A549 (cell line): ENCODE results near the gene PHRF1. TPM values are rescaled to one million over a fixed set of nuclear protein-coding genes. Genes with fewer than 3 reads are reported as not detected.

Experiments
- ATAC-seq, 2 experiments: fragments of 200-7000 bp in 1 of 2; fragments of >200 bp in 1 of 2; cut with Nextera tagmentation in 1 of 2; cut with Tn5 transposase in 1 of 2; 3 replicates each; pipeline versions ENCODE4 v1.8.0 to v1.9.1; 2018 to 2020; ENCODE audit warnings: mild to moderate bottlenecking in 1 of 2, moderate library complexity in 1 of 2
- CTCF ChIA-PET: fragments of 300-600 bp; sonication (Branson Sonifier 250); formaldehyde crosslinking; extraction: SDS; loops from one replicate; lab custom pipeline; 2021; ENCODE audit warnings: antibody characterized with exemption, inconsistent platforms; lab: Yijun Ruan, JAX
- POLR2A ChIA-PET: fragments of 350-600 bp; formaldehyde crosslinking; extraction: SDS; loops from one replicate; lab custom pipeline; 2021; ENCODE audit warnings: antibody characterized with exemption, inconsistent platforms; lab: Yijun Ruan, JAX
- DNase-seq, 2 experiments: peaks; one replicate each; pipeline versions ENCODE4 v3.0.0 to v3.0.0-alpha.2; 2011 to 2016; ENCODE audit warnings: low read depth in 1 of 2, low spot score in 1 of 2
- FAIRE-seq: peaks from 2 replicates; lab custom pipeline; 2011; peaks lifted over from hg19 to GRCh38; lab: Jason Lieb, UNC
- H3K27ac ChIP-seq, 2 experiments: fragments of >200 bp; sonication (Bioruptor Twin); formaldehyde crosslinking; 3 replicates each; pipeline ENCODE4 v1.5.1; 2016 to 2017
- H3K4me1 ChIP-seq: fragments of >200 bp; sonication (Bioruptor Twin); formaldehyde crosslinking; 3 replicates; pipeline ENCODE4 v1.6.1; 2016
- H3K4me2 ChIP-seq: fragments of >200 bp; sonication (Bioruptor Twin); formaldehyde crosslinking; 3 replicates; pipeline ENCODE4 v1.6.1; 2016
- H3K4me3 ChIP-seq: fragments of >200 bp; sonication (Bioruptor Twin); formaldehyde crosslinking; 3 replicates; pipeline ENCODE4 v1.5.1; 2016
- H3K9me3 ChIP-seq: fragments of >200 bp; sonication (Bioruptor Twin); formaldehyde crosslinking; 3 replicates; pipeline ENCODE4 v1.6.1; 2016
- BHLHE40 ChIP-seq: IDR thresholded peaks from 2 replicates; pipeline ENCODE4 v1.6.1; 2012; ENCODE audit warnings: low read depth, low read length, inconsistent platforms
- CBX2 ChIP-seq: fragments of 200-600 bp; sonication (generic); IDR thresholded peaks from 2 replicates; pipeline ENCODE4 v1.6.1; 2016; ENCODE audit warnings: low read depth, mild to moderate bottlenecking, borderline replicate concordance
- CBX8 ChIP-seq: fragments of 200-600 bp; sonication (generic); IDR thresholded peaks from 2 replicates; pipeline ENCODE4 v1.6.1; 2016
- CHD4 ChIP-seq: fragments of 200-600 bp; sonication (generic); IDR thresholded peaks from 2 replicates; pipeline ENCODE4 v1.6.1; 2016; ENCODE audit warnings: antibody characterized with exemption, mild to moderate bottlenecking, borderline replicate concordance
- CTCF ChIP-seq: fragments of >200 bp; sonication (Bioruptor Twin); formaldehyde crosslinking; IDR thresholded peaks from 3 replicates; pipeline ENCODE4 v1.5.1; 2016
- EHMT2 ChIP-seq: fragments of 200-600 bp; sonication (generic); IDR thresholded peaks from 2 replicates; pipeline ENCODE4 v1.6.1; 2016; ENCODE audit warnings: antibody characterized with exemption, low read depth, mild to moderate bottlenecking, moderate library complexity
- FOSL2 ChIP-seq, 2 experiments: fragments of 450-650 bp in 1 of 2; fragments of >200 bp in 1 of 2; sonication (Bioruptor Twin) in 1 of 2; formaldehyde crosslinking; IDR thresholded peaks; 2 replicates each; pipeline versions ENCODE4 v1.5.0 to v1.6.1; 2016 to 2020; ENCODE audit warnings: mild to moderate bottlenecking in 1 of 2, moderate library complexity in 1 of 2
- HEYL ChIP-seq: fragments of 250-450 bp; sonication (Bioruptor Pico); IDR thresholded peaks from 2 replicates; pipeline ENCODE4 v1.8.0; 2021; ENCODE audit warnings: mild to moderate bottlenecking, moderate library complexity
- HOXA7 ChIP-seq: fragments of 250-450 bp; sonication (Bioruptor Pico); IDR thresholded peaks from 2 replicates; pipeline ENCODE4 v1.5.0; 2020; ENCODE audit warnings: mild to moderate bottlenecking, moderate library complexity
- JUN ChIP-seq, 2 experiments: fragments of >200 bp; sonication (Bioruptor Twin); formaldehyde crosslinking; IDR thresholded peaks; 2 replicates in 1 of 2; 3 replicates in 1 of 2; pipeline ENCODE4 v1.6.1; 2016 to 2017
- JUNB ChIP-seq: fragments of >200 bp; sonication (Bioruptor Twin); formaldehyde crosslinking; IDR thresholded peaks from 2 replicates; pipeline ENCODE4 v1.6.1; 2016
- KDM5A ChIP-seq: fragments of 200-600 bp; sonication (generic); IDR thresholded peaks from 2 replicates; pipeline ENCODE4 v1.6.1; 2016; ENCODE audit warnings: antibody characterized with exemption, mild to moderate bottlenecking
- MAX ChIP-seq: IDR thresholded peaks from 2 replicates; pipeline ENCODE4 v1.6.1; 2012
- MYC ChIP-seq: IDR thresholded peaks from 2 replicates; pipeline ENCODE4 v1.6.1; 2012; ENCODE audit warnings: mild to moderate bottlenecking, inconsistent platforms, low read length, improper control_type of control experiment, borderline replicate concordance
- NPAS2 ChIP-seq: fragments of 250-450 bp; sonication (Bioruptor Pico); IDR thresholded peaks from 2 replicates; pipeline ENCODE4 v1.8.0; 2022; ENCODE audit warnings: mild to moderate bottlenecking, moderate library complexity, borderline replicate concordance
- PHF8 ChIP-seq: fragments of 200-600 bp; sonication (generic); IDR thresholded peaks from 2 replicates; pipeline ENCODE4 v1.6.1; 2016; ENCODE audit warnings: low read depth, mild to moderate bottlenecking, antibody characterized with exemption, moderate library complexity, borderline replicate concordance
- POLR2A ChIP-seq: IDR thresholded peaks from 2 replicates; pipeline ENCODE4 v1.6.1; 2012; ENCODE audit warnings: mild to moderate bottlenecking, low read length
- RAD21 ChIP-seq, 2 experiments: fragments of >200 bp in 1 of 2; sonication (Bioruptor Twin) in 1 of 2; formaldehyde crosslinking in 1 of 2; IDR thresholded peaks in 1 of 2; conservative IDR thresholded peaks in 1 of 2; 2 replicates in 1 of 2; 3 replicates in 1 of 2; pipeline ENCODE4 v1.6.1; 2012 to 2018; ENCODE audit warnings: inconsistent platforms in 1 of 2
- RCOR1 ChIP-seq: fragments of 150-350 bp; IDR thresholded peaks from 2 replicates; pipeline ENCODE4 v1.6.1; 2014; ENCODE audit warnings: antibody characterized with exemption, low read length, low read depth
- RFX5 ChIP-seq: fragments of 450-650 bp; IDR thresholded peaks from 2 replicates; pipeline ENCODE4 v1.7.1; 2014; ENCODE audit warnings: antibody characterized with exemption, mild to moderate bottlenecking, moderate library complexity
- RNF2 ChIP-seq: fragments of 200-600 bp; sonication (generic); IDR thresholded peaks from 2 replicates; pipeline ENCODE4 v1.6.1; 2016; ENCODE audit warnings: low read depth, mild to moderate bottlenecking, antibody characterized with exemption, moderate library complexity, borderline replicate concordance
- SMC3 ChIP-seq: fragments of >200 bp; sonication (Bioruptor Twin); formaldehyde crosslinking; IDR thresholded peaks from 3 replicates; pipeline ENCODE4 v1.6.1; 2018; ENCODE audit warnings: inconsistent platforms
- SREBF2 ChIP-seq: fragments of 450-650 bp; IDR thresholded peaks from 2 replicates; pipeline ENCODE4 v1.6.1; 2014; ENCODE audit warnings: mild to moderate bottlenecking, moderate library complexity
- WGBS: methylation state at CpG from one replicate; pipeline ENCODE4 v1.1.6; 2017; ENCODE audit errors: missing lambda C conversion rate; 5-methylcytosine and 5-hydroxymethylcytosine counted together
- polyA plus RNA-seq, 4 experiments: library from polyadenylated mRNA; depleted of rRNA in 3 of 4; stranded (reverse); fragments of >200 nt; fragmentation: RNase III in 1 of 4; extraction: RNeasy Plus Mini Kit Qiagen cat#74134 plus additional on column Dnase treatment in 1 of 4; gene quantifications; 2 replicates in 3 of 4; 3 replicates in 1 of 4; pipeline ENCODE4 v1.2.3, GENCODE V29; 2011 to 2017

PHRF1 gene
- polyA plus RNA-seq, 2 of the 4 experiments (the other 2 are of a cell fraction), result 10.8 to 25.3 TPM

- DNase-seq (no peak), ATAC-seq (no peak), FAIRE-seq (no peak)
- Histone ChIP-seq H3K4me2 (no peak overlapping the region), H3K4me3 (no peak overlapping the region), H3K27ac (no peak overlapping the region; a peak in 1 of 6 replicates), H3K9me3 (no peaks in the 10 kb centered on the region), H3K4me1 (peaks cover 14% of the 10 kb centered on the region; the same call in 2 of the 3 replicates)
- POLR2A ChIA-PET, result interaction anchor here (0.6 kb wide), 2 partner anchors 144 to 438 kb away, joined by 3 to 5 read pairs; partner anchors contain the start of gene DEAF1
- TF ChIP-seq HOXA7 (no peak), RNF2 (no peak), CBX8 (no peak)
- 77% methylated on average over 7 of the region's 16 CpGs for WGBS
- CTCF ChIA-PET, result interaction anchor here (0.7 to 1.3 kb wide), 4 partner anchors 15 to 208 kb away, joined by 3 to 4 read pairs (median 4); no protein-coding TSS in a partner anchor
These were observed 25.1 kb upstream of the PHRF1 start for GRCh38 chr11:551131-551530.

GRCh38 chr11:551596-551995 is 24.7 kb upstream of the PHRF1 start:
- H3K4me2 ChIP-seq, result no peak overlapping the region
- no peak for DNase-seq
- peaks cover 14% of the 10 kb centered on the region; the same call in 2 of the 3 replicates for H3K4me1 ChIP-seq
- H3K27ac ChIP-seq, result no peak overlapping the region; a peak in 1 of 6 replicates
- no peaks in the 10 kb centered on the region for H3K9me3 ChIP-seq
- no peak for FAIRE-seq
- ATAC-seq, result no peak
- ChIA-PET POLR2A (interaction anchor here (0.6 to 1.0 kb wide), 3 partner anchors 24 to 438 kb away, joined by 3 to 5 read pairs (median 3); partner anchors contain the start of gene DEAF1), CTCF (interaction anchor here (0.7 to 1.3 kb wide), 4 partner anchors 14 to 208 kb away, joined by 3 to 4 read pairs (median 4); no protein-coding TSS in a partner anchor)
- TF ChIP-seq POLR2A (no peak), CBX2 (no peak), MYC (no peak), SREBF2 (no peak), KDM5A (no peak), CHD4 (no peak), PHF8 (no peak), SMC3 (no peak), BHLHE40 (no peak), FOSL2 (IDR thresholded peaks at IDR 0.05) (no peak), FOSL2 (CRISPR knock-in tag; IDR thresholded peaks at IDR 0.05) (no peak), HEYL (CRISPR knock-in tag) (no peak), RNF2 (no peak), RCOR1 (no peak)
- whole genome bisulfite sequencing, result 100% methylated on average over 2 of the region's 12 CpGs
- H3K4me3 ChIP-seq, result no peak overlapping the region

GRCh38 chr11:553083-553987 is 22.9 kb upstream of the PHRF1 start:
- POLR2A ChIA-PET, result no interaction called here
- Histone ChIP-seq H3K27ac (no peak overlapping the region; a peak in 2 of 6 replicates), H3K4me3 (no peak overlapping the region), H3K9me3 (no peaks in the 10 kb centered on the region), H3K4me2 (no peak overlapping the region), H3K4me1 (peaks cover 14% of the 10 kb centered on the region; the same call in 2 of the 3 replicates)
- 82% methylated on average over 19 of the region's 27 CpGs for WGBS
- TF ChIP-seq SMC3 (no peak), JUN (IDR thresholded peaks at IDR 0.05) (no peak), MAX (no peak), RFX5 (no peak)
- ATAC-seq (no peak), FAIRE-seq (no peak), DNase-seq (no peak)
- CTCF ChIA-PET, result interaction anchor here (0.6 to 5.9 kb wide), 9 partner anchors 9 to 216 kb away, joined by 3 to 66 read pairs (median 5); partner anchors contain the start of genes EPS8L2 and TMEM80

- H3K4me1 ChIP-seq, result peaks cover 14% of the 10 kb centered on the region; the same call in 2 of the 3 replicates
- H3K4me2 ChIP-seq, result peak overlapping the region; percentile 96; the same call in 2 of the 3 replicates
- DNase-seq (no peak), FAIRE-seq (no peak), ATAC-seq (peak in 1 of 2 experiments; percentile 4; a peak in 2 of 6 replicates)
- no peak overlapping the region for H3K4me3 ChIP-seq
- H3K9me3 ChIP-seq, result no peaks in the 10 kb centered on the region
- WGBS, result 37% methylated on average over 4 of the region's 11 CpGs
- ChIA-PET POLR2A (no interaction called here), CTCF (interaction anchor here (0.6 to 5.9 kb wide), 21 partner anchors 9 to 249 kb away, joined by 3 to 66 read pairs (median 5); partner anchors contain the start of genes EPS8L2, HRAS and TMEM80)
- H3K27ac ChIP-seq, result peak overlapping the region in 1 of 2 experiments; percentile 88; a peak in 4 of 6 replicates
- TF ChIP-seq EHMT2 (no peak), CTCF (no peak), NPAS2 (CRISPR knock-in tag) (no peak), RAD21 (conservative IDR thresholded peaks at IDR 0.05 in 1 of 2, IDR thresholded peaks at IDR 0.05 in 1 of 2) (no peak), BHLHE40 (no peak), JUNB (no peak), KDM5A (no peak), SMC3 (no peak), MYC (no peak)
These were observed 22.3 kb upstream of the PHRF1 start for GRCh38 chr11:553988-554340.
